Right atrium auricular region (tissue), 2 donors: ENCODE measurements around the gene UBE2G2. TPM values are rescaled to one million over a fixed set of nuclear protein-coding genes. Genes with fewer than 3 reads are reported as not detected.
A peak's percentile ranks its signal among the peaks of the same experiment; 100 is the strongest.

ENCODE experiments used
- DNase-seq: peaks from one replicate; pipeline ENCODE4 v3.0.0-alpha.2; 2019; ENCODE audit warnings: low spot score
- H3K27ac ChIP-seq, 2 donors: fragments of 200-600 bp; sonication (generic); 1 replicate in 1 of 2; 2 replicates in 1 of 2; pipeline ENCODE4 v1.5.1; 2016 to 2019
- H3K27me3 ChIP-seq, 2 donors: fragments of 200-600 bp; sonication (generic); one replicate each; pipeline versions ENCODE4 v1.5.1 to v1.6.0; 2017 to 2019
- H3K36me3 ChIP-seq: fragments of 200-600 bp; sonication (generic); one replicate; pipeline ENCODE4 v1.5.1; 2016
- H3K4me1 ChIP-seq, 2 donors: fragments of 200-600 bp; sonication (generic); one replicate each; pipeline versions ENCODE4 v1.5.1 to v1.6.0; 2017 to 2019
- H3K4me3 ChIP-seq, 2 donors: fragments of 200-600 bp; sonication (generic); 1 replicate in 1 of 2; 2 replicates in 1 of 2; pipeline ENCODE4 v1.5.1; 2017 to 2019; ENCODE audit warnings: mild to moderate bottlenecking in 1 of 2, moderate library complexity in 1 of 2
- H3K9me3 ChIP-seq, 2 donors: fragments of 200-600 bp; sonication (generic); one replicate each; pipeline ENCODE4 v1.5.1; 2019
- total RNA-seq, 2 donors: library from RNA; depleted of rRNA; stranded (reverse); fragments of >200 nt; gene quantifications; one replicate each; pipeline ENCODE4 v1.1.0, GENCODE V29; 2016
- TF ChIP-seq, protein P1 (sequence below), 2 donors: fragments of 200-600 bp; sonication (generic); IDR thresholded peaks; one replicate each; pipeline ENCODE4 v1.5.1; 2019; ENCODE audit warnings: antibody characterized with exemption in 2 of 2

Gene UBE2G2
- total RNA-seq, 2 donors from 2014 or later: 47.5 to 52.5 TPM

DNA sequence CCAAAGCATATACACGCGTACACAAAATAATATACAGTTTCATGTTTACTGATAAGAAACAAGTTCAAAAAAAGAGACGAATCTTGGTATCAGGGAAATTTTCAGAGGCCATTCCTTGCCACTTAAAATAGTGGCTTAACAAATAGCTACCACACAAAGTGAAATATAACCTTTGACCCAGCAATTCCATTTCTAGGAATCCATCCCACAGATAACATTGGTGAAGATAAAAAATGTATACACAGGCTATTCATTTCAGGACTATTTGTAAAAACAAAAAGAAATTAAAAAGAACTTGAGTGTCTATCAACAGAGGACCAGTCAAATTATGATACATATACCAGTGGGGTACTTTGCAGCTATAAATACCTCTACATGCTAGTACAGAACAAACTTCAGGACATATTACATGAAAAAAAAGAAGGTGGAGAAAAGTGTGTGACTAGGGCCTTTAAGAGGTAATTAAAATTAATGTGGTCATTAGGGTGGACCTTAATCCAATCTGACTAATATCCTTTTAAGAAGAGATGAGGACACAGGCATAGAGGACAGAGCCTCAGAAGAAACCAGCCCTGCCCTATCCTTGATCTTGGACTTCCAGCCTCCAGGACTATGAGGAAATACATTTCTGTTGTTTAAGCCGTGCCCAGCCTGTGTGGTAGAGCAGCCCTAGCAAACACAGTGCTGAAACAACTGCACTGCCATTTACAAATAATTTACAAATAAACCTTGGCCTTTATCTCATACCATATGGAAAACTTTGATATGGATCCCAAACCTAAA, 7.8 kb downstream of the UBE2G2 start:
- TF ChIP-seq, protein P1, sequence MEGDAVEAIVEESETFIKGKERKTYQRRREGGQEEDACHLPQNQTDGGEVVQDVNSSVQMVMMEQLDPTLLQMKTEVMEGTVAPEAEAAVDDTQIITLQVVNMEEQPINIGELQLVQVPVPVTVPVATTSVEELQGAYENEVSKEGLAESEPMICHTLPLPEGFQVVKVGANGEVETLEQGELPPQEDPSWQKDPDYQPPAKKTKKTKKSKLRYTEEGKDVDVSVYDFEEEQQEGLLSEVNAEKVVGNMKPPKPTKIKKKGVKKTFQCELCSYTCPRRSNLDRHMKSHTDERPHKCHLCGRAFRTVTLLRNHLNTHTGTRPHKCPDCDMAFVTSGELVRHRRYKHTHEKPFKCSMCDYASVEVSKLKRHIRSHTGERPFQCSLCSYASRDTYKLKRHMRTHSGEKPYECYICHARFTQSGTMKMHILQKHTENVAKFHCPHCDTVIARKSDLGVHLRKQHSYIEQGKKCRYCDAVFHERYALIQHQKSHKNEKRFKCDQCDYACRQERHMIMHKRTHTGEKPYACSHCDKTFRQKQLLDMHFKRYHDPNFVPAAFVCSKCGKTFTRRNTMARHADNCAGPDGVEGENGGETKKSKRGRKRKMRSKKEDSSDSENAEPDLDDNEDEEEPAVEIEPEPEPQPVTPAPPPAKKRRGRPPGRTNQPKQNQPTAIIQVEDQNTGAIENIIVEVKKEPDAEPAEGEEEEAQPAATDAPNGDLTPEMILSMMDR (IDR thresholded peaks at IDR 0.05): no peak
- Histone ChIP-seq H3K4me1 (peaks cover 0 to 13% of the 10 kb centered on the region in 2 donors), H3K27me3 (no peaks in the 10 kb centered on the region), H3K9me3 (no peaks in the 10 kb centered on the region), H3K27ac (no peak overlapping the region), H3K36me3 (peaks cover 14% of the 10 kb centered on the region), H3K4me3 (no peak overlapping the region)
- no peak for DNase-seq

DNA sequence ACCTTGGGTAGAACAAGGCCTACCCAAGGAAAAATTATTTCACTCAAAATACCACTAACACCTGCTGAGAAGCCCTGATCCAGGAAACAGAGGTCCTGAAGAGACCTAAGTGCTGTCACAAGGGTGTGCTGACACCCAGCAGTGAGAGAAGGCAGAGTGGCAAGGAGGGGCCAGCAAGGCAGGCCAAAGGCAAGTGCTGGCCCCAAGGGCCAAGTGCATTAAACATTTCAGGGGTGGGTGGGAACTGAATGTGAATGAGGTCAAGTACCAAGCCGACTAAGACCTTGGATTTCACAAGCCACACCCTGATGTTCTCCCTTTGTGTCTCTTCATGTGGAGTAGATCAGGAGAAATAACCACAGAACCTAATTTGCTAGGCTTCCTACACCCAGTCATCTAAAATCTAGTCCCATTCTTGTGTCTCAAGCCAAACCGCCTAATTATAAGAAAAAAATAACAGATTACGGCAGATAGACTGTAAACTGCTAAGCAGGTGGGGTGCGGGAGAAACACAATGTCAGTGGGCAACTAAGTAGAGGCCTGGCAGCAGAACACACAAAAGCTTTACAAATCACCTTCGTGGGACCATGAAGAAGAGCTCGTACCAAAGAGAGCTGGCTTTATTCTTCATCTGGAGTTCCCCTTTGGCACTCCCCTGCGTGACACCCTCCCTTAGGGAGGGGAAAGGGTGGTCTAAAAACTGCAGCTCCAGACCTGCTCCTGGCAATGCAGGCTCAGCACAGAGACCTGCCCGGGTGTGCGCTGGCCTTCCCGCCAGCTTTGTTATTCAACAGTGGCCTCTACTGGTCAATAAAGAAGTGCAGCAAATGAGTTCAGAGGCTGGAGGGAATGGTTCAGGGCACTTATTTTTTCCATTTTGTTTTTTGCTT, 8.7 kb downstream of the UBE2G2 start:
- Histone ChIP-seq H3K27ac (no peak overlapping the region), H3K27me3 (no peaks in the 10 kb centered on the region), H3K9me3 (no peaks in the 10 kb centered on the region), H3K4me1 (peaks cover 0 to 13% of the 10 kb centered on the region in 2 donors), H3K4me3 (no peak overlapping the region), H3K36me3 (peaks cover 14% of the 10 kb centered on the region)
- no peak for DNase-seq
- TF ChIP-seq, protein P1 (IDR thresholded peaks at IDR 0.05): peak; percentile 58 to 81

DNA sequence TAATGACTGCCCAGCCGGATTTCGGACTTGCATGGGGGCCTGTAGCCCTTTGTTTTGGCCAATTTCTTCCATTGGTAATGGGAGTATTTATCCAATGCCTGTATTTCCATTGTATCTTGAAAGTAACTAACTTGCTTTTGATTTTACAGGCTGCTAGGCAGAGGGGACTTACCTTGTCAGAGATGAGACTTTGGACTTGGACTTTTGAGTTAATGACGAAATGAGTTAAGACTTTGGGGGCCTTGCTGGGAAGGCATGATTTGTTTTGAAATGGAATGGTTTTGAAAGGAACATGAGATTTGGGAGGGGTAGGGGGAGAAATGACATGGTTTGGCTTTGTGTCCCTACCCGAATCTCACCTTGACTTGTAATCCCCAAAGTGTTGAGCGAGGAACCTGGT, 9.6 kb downstream of the UBE2G2 start:
- Histone ChIP-seq H3K27me3 (no peaks in the 10 kb centered on the region), H3K4me3 (no peak overlapping the region), H3K36me3 (peaks cover 21% of the 10 kb centered on the region), H3K27ac (no peak overlapping the region), H3K9me3 (no peaks in the 10 kb centered on the region), H3K4me1 (peaks cover 0 to 13% of the 10 kb centered on the region in 2 donors)
- TF ChIP-seq, protein P1 (IDR thresholded peaks at IDR 0.05): no peak
- no peak for DNase-seq

DNA sequence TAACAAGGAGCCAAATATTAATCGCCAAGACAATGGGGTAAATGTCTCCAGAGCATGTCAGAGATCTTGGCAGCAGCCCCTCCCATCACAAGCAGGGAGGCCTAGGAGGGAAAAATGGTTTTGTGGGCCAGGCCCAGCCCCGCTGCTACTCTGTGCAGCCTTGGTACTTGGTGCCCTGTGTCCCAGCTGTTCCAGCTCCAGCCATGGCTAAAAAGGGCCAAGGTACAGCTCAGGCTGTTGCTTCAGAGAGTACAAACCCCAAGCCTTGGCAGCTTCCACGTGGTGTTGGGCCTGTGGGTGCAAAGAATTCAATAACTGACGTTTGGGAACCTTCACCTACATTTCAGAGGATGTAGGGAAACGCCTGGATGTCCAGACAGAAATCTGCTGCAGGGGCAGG, 10.4 kb downstream of the UBE2G2 start:
- Histone ChIP-seq H3K27me3 (no peaks in the 10 kb centered on the region), H3K4me1 (peaks cover 0 to 13% of the 10 kb centered on the region in 2 donors), H3K9me3 (no peaks in the 10 kb centered on the region), H3K4me3 (no peak overlapping the region), H3K36me3 (peaks cover 14% of the 10 kb centered on the region), H3K27ac (no peak overlapping the region)
- no peak for DNase-seq
- TF ChIP-seq, protein P1 (IDR thresholded peaks at IDR 0.05): no peak

DNA sequence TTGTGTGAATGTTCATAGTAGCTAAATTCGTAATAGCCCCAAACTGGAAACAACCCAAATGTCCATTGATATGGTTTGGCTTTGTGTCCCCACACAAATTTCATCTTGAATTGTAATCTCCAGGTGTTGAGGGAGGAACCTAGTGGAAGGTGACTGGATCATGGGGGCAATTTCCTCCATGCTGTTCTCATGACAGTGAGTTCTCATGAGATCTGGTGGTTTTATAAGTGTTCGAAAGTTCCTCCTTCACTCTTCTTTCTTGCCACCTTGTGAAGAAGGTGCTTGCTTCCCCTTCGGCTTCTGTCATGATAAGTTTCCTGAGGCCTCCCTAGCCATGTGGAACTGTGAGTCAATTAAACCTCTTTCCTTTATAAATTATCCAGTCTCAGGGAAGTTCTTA, 11.3 kb downstream of the UBE2G2 start:
- H3K27me3 ChIP-seq: no peaks in the 10 kb centered on the region
- H3K9me3 ChIP-seq: no peaks in the 10 kb centered on the region
- peaks cover 0 to 21% of the 10 kb centered on the region in 2 donors for H3K4me1 ChIP-seq
- TF ChIP-seq, protein P1 (IDR thresholded peaks at IDR 0.05): no peak
- no peak overlapping the region for H3K27ac ChIP-seq
- DNase-seq: no peak
- no peak overlapping the region for H3K4me3 ChIP-seq
- H3K36me3 ChIP-seq: peaks cover 12% of the 10 kb centered on the region
